Spleen (tissue), 11 donors: ENCODE measurements around the gene PROM1. TPM values are rescaled to one million over a fixed set of nuclear protein-coding genes. Genes with fewer than 3 reads are reported as not detected.

Experiments
- DNase-seq: peaks from one replicate; pipeline ENCODE4 v3.0.0-alpha.2; 2020
- H3K27ac ChIP-seq, 8 donors: fragments of 200-600 bp; sonication (generic) in 7 of 8; 1 replicate in 4 of 8; 2 replicates in 4 of 8; pipeline versions ENCODE4 v1.5.0 to v1.8.0; 2016 to 2021; ENCODE audit warnings: inconsistent platforms in 4 of 8, mild to moderate bottlenecking in 4 of 8, moderate library complexity in 1 of 8
- H3K27me3 ChIP-seq, 7 donors: fragments of 200-600 bp; sonication (generic) in 6 of 7; replicated peaks in 1 of 7; 1 replicate in 4 of 7; 2 replicates in 3 of 7; pipeline versions ENCODE4 v1.5.0 to v1.8.0; 2016 to 2021; ENCODE audit warnings: inconsistent platforms in 3 of 7, mild to moderate bottlenecking in 1 of 7
- H3K36me3 ChIP-seq, 6 donors: fragments of 200-600 bp; sonication (generic) in 5 of 6; 1 replicate in 4 of 6; 2 replicates in 2 of 6; pipeline versions ENCODE4 v1.5.0 to v1.8.0; 2016 to 2021; ENCODE audit warnings: inconsistent platforms in 2 of 6
- H3K4me1 ChIP-seq, 6 donors: fragments of 200-600 bp; sonication (generic) in 5 of 6; 1 replicate in 3 of 6; 2 replicates in 3 of 6; pipeline versions ENCODE4 v1.5.0 to v1.8.0; 2016 to 2021; ENCODE audit warnings: inconsistent platforms in 3 of 6
- H3K4me3 ChIP-seq, 8 donors: fragments of 200-600 bp; sonication (generic) in 7 of 8; 1 replicate in 4 of 8; 2 replicates in 4 of 8; pipeline versions ENCODE4 v1.5.0 to v1.8.0; 2016 to 2021; ENCODE audit warnings: inconsistent platforms in 4 of 8, mild to moderate bottlenecking in 4 of 8, moderate library complexity in 2 of 8
- H3K9me3 ChIP-seq, 8 donors: fragments of 200-600 bp; sonication (generic) in 7 of 8; 1 replicate in 4 of 8; 2 replicates in 4 of 8; pipeline versions ENCODE4 v1.5.0 to v1.8.0; 2016 to 2021; ENCODE audit warnings: inconsistent platforms in 4 of 8
- CTCF ChIP-seq, 11 experiments: fragments of 200-600 bp in 7 of 11; fragments of 450-650 bp in 4 of 11; sonication (generic) in 4 of 11; IDR thresholded peaks in 8 of 11; conservative IDR thresholded peaks in 3 of 11; 1 replicate in 7 of 11; 2 replicates in 4 of 11; pipeline versions ENCODE4 v1.4.0 to v1.8.0; 2016 to 2021; ENCODE audit warnings: antibody characterized with exemption in 11 of 11, inconsistent platforms in 4 of 11, mild to moderate bottlenecking in 1 of 11
- POLR2A ChIP-seq, 3 donors: fragments of 450-650 bp; IDR thresholded peaks; one replicate each; pipeline ENCODE4 v1.5.1; 2017; ENCODE audit warnings: antibody characterized with exemption in 3 of 3, mild to moderate bottlenecking in 1 of 3
- POLR2AphosphoS5 ChIP-seq, 3 donors: sonication (generic); formaldehyde crosslinking; IDR thresholded peaks; one replicate each; pipeline ENCODE4 v1.5.1; 2017; ENCODE audit warnings: antibody characterized with exemption in 3 of 3
- WGBS, 5 donors: extraction: QIAGEN DNeasy Blood & Tissue Kit in 3 of 5; methylation state at CpG; one replicate each; pipeline versions ENCODE4 v1.1.5 to v1.1.7; 2013 to 2018; 5-methylcytosine and 5-hydroxymethylcytosine counted together
- intact Hi-C: fragments of 100-400 bp; cut with DNase I; formaldehyde crosslinking; loops from one replicate; pipeline ENCODE4 v1.15.0; 2023; ENCODE audit warnings: low total_unique reads
- polyA plus RNA-seq, 3 donors: library from polyadenylated mRNA; stranded (reverse); fragments of 200-250 nt; gene quantifications; one replicate each; pipeline ENCODE4 v1.2.1, GENCODE V29; 2013
- total RNA-seq, 7 donors: library from RNA; depleted of rRNA in 3 of 7; stranded (reverse); fragments of >200 nt in 3 of 7; fragmentation: NEBNext Ultra II Directional in 4 of 7; extraction: Animal tissue kit (Norgen Biotek cat#: 25700) in 4 of 7; gene quantifications; one replicate each; pipeline versions ENCODE4 v1.1.0 to v1.2.1, GENCODE V29; 2016 to 2021
- donor health status: healthy with polysubstance abuse.
- donor health status: DM: no; HTN: no; CAD: no; lungs with moderate emphysema.
- donor health status: DM: no; HTN: no; CAD: no.
- donor health status: Bipolar disorder and iron deficiency.
- donor health status: healthy.
- donor health status: DM: no; HTN: no; CAD: no.
- donor health status: DM: yes; HTN: yes; CAD: no.

Gene PROM1
- total and polyA plus RNA-seq, 10 donors, result 0.15 to 4.6 (median 0.93) TPM

- no peaks in the 10 kb centered on the region for H3K36me3 ChIP-seq
- WGBS, 5 donors, result 77 to 90% (median 79%) methylated on average over 5 of the region's 5 CpGs
- H3K4me3 ChIP-seq, result no peak overlapping the region
- H3K27ac ChIP-seq, result no peak overlapping the region
- TF ChIP-seq CTCF (IDR thresholded peaks at IDR 0.05 in 8 of 11, conservative IDR thresholded peaks at IDR 0.05 in 3 of 11), result no peak
- TF ChIP-seq POLR2AphosphoS5 (IDR thresholded peaks at IDR 0.05), result no peak
- TF ChIP-seq POLR2A (IDR thresholded peaks at IDR 0.05), result no peak
- intact Hi-C loops, result loop anchor here (10.0 kb wide), 1 partner anchor 283 kb away; no protein-coding TSS in a partner anchor
- peaks cover 0 to 20% (median 0%) of the 10 kb centered on the region in 7 donors for H3K27me3 ChIP-seq
- H3K9me3 ChIP-seq, result no peaks in the 10 kb centered on the region
- no peaks in the 10 kb centered on the region for H3K4me1 ChIP-seq
- no peak for DNase-seq
These were observed 76.2 kb downstream of the PROM1 start for GRCh38 chr4:16007471-16008095.

GRCh38 chr4:16006771-16007446, 76.9 kb downstream of the PROM1 start:
- Histone ChIP-seq H3K27ac (no peak overlapping the region), H3K36me3 (no peaks in the 10 kb centered on the region), H3K9me3 (no peaks in the 10 kb centered on the region), H3K4me3 (no peak overlapping the region), H3K4me1 (no peaks in the 10 kb centered on the region), H3K27me3 (peaks cover 0 to 20% (median 0%) of the 10 kb centered on the region in 7 donors)
- no peak for DNase-seq
- intact Hi-C loops, result loop anchor here (10.0 kb wide), 1 partner anchor 282 kb away; no protein-coding TSS in a partner anchor
- TF ChIP-seq POLR2A (IDR thresholded peaks at IDR 0.05), result no peak
- TF ChIP-seq POLR2AphosphoS5 (IDR thresholded peaks at IDR 0.05), result no peak
- TF ChIP-seq CTCF (IDR thresholded peaks at IDR 0.05 in 8 of 11, conservative IDR thresholded peaks at IDR 0.05 in 3 of 11), result no peak
- WGBS, 5 donors, result 89 to 95% (median 91%) methylated on average over 6 of the region's 6 CpGs

GRCh38 chr4:16005676-16006075, 78.1 kb downstream of the PROM1 start:
- H3K9me3 ChIP-seq, result no peaks in the 10 kb centered on the region
- WGBS, 5 donors, result 77 to 92% (median 87%) methylated on average over 5 of the region's 5 CpGs
- H3K4me3 ChIP-seq, result no peak overlapping the region
- H3K27ac ChIP-seq, result no peak overlapping the region
- peaks cover 0 to 20% (median 0%) of the 10 kb centered on the region in 7 donors for H3K27me3 ChIP-seq
- TF ChIP-seq POLR2A (IDR thresholded peaks at IDR 0.05), result no peak
- no peak for DNase-seq
- H3K4me1 ChIP-seq, result peaks cover 0 to 7% (median 1%) of the 10 kb centered on the region in 6 donors
- intact Hi-C loops, result loop anchor here (10.0 kb wide), 1 partner anchor 281 kb away; no protein-coding TSS in a partner anchor
- no peaks in the 10 kb centered on the region for H3K36me3 ChIP-seq

GRCh38 chr4:16001484-16001858, 82.4 kb downstream of the PROM1 start:
- 1 to 4% (median 1%) methylated on average over 4 of the region's 4 CpGs for WGBS, 5 donors
- peaks cover 0 to 7% (median 1%) of the 10 kb centered on the region in 6 donors for H3K4me1 ChIP-seq
- H3K4me3 ChIP-seq, result no peak overlapping the region
- H3K27me3 ChIP-seq, result peaks cover 0 to 9% (median 0%) of the 10 kb centered on the region in 7 donors
- intact Hi-C loops, result loop anchor here (5.0 to 10.0 kb wide), 2 partner anchors 194 to 277 kb away; no protein-coding TSS in a partner anchor
- no peak for DNase-seq
- no peaks in the 10 kb centered on the region for H3K36me3 ChIP-seq
- H3K9me3 ChIP-seq, result no peaks in the 10 kb centered on the region
- H3K27ac ChIP-seq, result no peak overlapping the region
- TF ChIP-seq CTCF (IDR thresholded peaks at IDR 0.05 in 8 of 11, conservative IDR thresholded peaks at IDR 0.05 in 3 of 11) (peak; percentile 72 to 94 (median 89)), POLR2A (IDR thresholded peaks at IDR 0.05) (no peak), POLR2AphosphoS5 (IDR thresholded peaks at IDR 0.05) (no peak)
